SK-N-SH (cell line): ENCODE data around the gene DYNLT2B. TPM values are rescaled to one million over a fixed set of nuclear protein-coding genes. Genes with fewer than 3 reads are reported as not detected.

Experiments used
- CTCF ChIA-PET: fragments of 300-600, 350-600 bp; formaldehyde crosslinking; extraction: SDS; loops from one replicate; lab custom pipeline; 2021; lab: Yijun Ruan, JAX
- POLR2A ChIA-PET: fragments of 350-600 bp; sonication (Branson Sonifier 250); formaldehyde crosslinking; extraction: SDS; loops from one replicate; lab custom pipeline; 2020; ENCODE audit warnings: antibody characterized with exemption, inconsistent platforms; lab: Yijun Ruan, JAX
- DNase-seq: peaks from one replicate; pipeline ENCODE4 v3.0.0; 2012
- H2AFZ ChIP-seq: fragments of 200-600 bp; sonication (generic); 2 replicates; pipeline ENCODE4 v1.8.1; 2016; ENCODE audit warnings: antibody characterized with exemption, mild to moderate bottlenecking, low read depth
- H3F3A ChIP-seq: fragments of 200-600 bp; sonication (generic); replicated peaks from 2 replicates; pipeline ENCODE3; 2016; ENCODE audit warnings: antibody characterized with exemption, mild to moderate bottlenecking; ENCODE audit not compliant: insufficient read depth
- H3K27ac ChIP-seq, 2 experiments: fragments of 200-500 bp in 1 of 2; fragments of 200-600 bp in 1 of 2; sonication (Bioruptor generic) in 1 of 2; sonication (generic), shearing (Covaris generic) in 1 of 2; 2 replicates each; pipeline versions ENCODE4 v1.5.1 to v1.6.1; 2014 to 2016; ENCODE audit warnings: low read depth in 2 of 2, inconsistent platforms in 1 of 2, low read length in 1 of 2, mild to moderate bottlenecking in 1 of 2, mixed read lengths in 1 of 2
- H3K27me3 ChIP-seq: fragments of 200-600 bp; sonication (generic), shearing (Covaris generic); 2 replicates; pipeline ENCODE4 v1.6.1; 2016; ENCODE audit warnings: mixed run types; ENCODE audit not compliant: insufficient read depth
- H3K36me3 ChIP-seq, 2 experiments: fragments of 200-500 bp in 1 of 2; fragments of 200-600 bp in 1 of 2; sonication (Bioruptor generic) in 1 of 2; sonication (generic) in 1 of 2; replicated peaks in 1 of 2; 2 replicates each; pipeline versions ENCODE3 to v1.5.1; 2014 to 2016; ENCODE audit warnings: low read length in 1 of 2, mild to moderate bottlenecking in 1 of 2; ENCODE audit not compliant: insufficient read depth in 2 of 2, control insufficient read depth in 1 of 2
- H3K4me1 ChIP-seq, 2 experiments: fragments of 200-500 bp in 1 of 2; fragments of 200-600 bp in 1 of 2; sonication (Bioruptor generic) in 1 of 2; sonication (generic), shearing (Covaris generic) in 1 of 2; 2 replicates each; pipeline versions ENCODE4 v1.5.1 to v1.6.1; 2014 to 2016; ENCODE audit warnings: low read depth in 1 of 2, low read length in 1 of 2, mixed run types in 1 of 2; ENCODE audit not compliant: insufficient read depth in 2 of 2, control insufficient read depth in 1 of 2
- H3K4me2 ChIP-seq: fragments of 200-600 bp; sonication (generic), shearing (Covaris generic); 2 replicates; pipeline ENCODE4 v1.6.1; 2017; ENCODE audit warnings: mixed run types
- H3K4me3 ChIP-seq, 2 experiments: fragments of 200-500 bp in 1 of 2; fragments of 200-600 bp in 1 of 2; sonication (Bioruptor generic) in 1 of 2; sonication (generic), shearing (Covaris generic) in 1 of 2; 2 replicates each; pipeline versions ENCODE4 v1.5.1 to v1.8.1; 2014 to 2016; ENCODE audit warnings: low read depth in 2 of 2, inconsistent platforms in 1 of 2, low read length in 1 of 2, mild to moderate bottlenecking in 1 of 2, mixed read lengths in 1 of 2, moderate library complexity in 1 of 2
- H3K79me2 ChIP-seq: fragments of 200-600 bp; sonication (generic); 2 replicates; pipeline ENCODE4 v1.8.1; 2017; ENCODE audit warnings: mild to moderate bottlenecking; ENCODE audit not compliant: insufficient read depth
- H3K9ac ChIP-seq: fragments of 200-600 bp; sonication (generic); 2 replicates; pipeline ENCODE4 v1.6.1; 2017; ENCODE audit warnings: mixed run types
- H3K9me2 ChIP-seq: fragments of 200-600 bp; sonication (generic); 2 replicates; pipeline ENCODE4 v1.6.1; 2017; ENCODE audit warnings: mixed run types
- H3K9me3 ChIP-seq: fragments of 200-600 bp; sonication (generic); 2 replicates; pipeline ENCODE4 v1.6.1; 2017; ENCODE audit warnings: mixed run types, mild to moderate bottlenecking, moderate library complexity
- H4K20me1 ChIP-seq: fragments of 200-600 bp; sonication (generic); 2 replicates; pipeline ENCODE4 v1.6.1; 2017; ENCODE audit warnings: mild to moderate bottlenecking, mixed run types; ENCODE audit not compliant: insufficient read depth
- ELF1 ChIP-seq: IDR thresholded peaks from 2 replicates; pipeline ENCODE4 v1.4.0; 2012
- EP300 ChIP-seq, 2 experiments: IDR thresholded peaks; 2 replicates each; pipeline versions ENCODE4 v1.4.0 to v1.6.1; 2012; ENCODE audit warnings: borderline replicate concordance in 1 of 2, low read depth in 1 of 2, low read length in 1 of 2
- EZH2phosphoT487 ChIP-seq: fragments of 200-600 bp; sonication (generic); IDR thresholded peaks from 2 replicates; pipeline ENCODE4 v1.6.1; 2017; ENCODE audit warnings: low read depth, mixed run types, mild to moderate bottlenecking, antibody characterized with exemption, moderate library complexity, borderline replicate concordance
- FOSL2 ChIP-seq: IDR thresholded peaks from 2 replicates; pipeline ENCODE4 v1.4.0; 2012; ENCODE audit warnings: low read depth, mild to moderate bottlenecking, moderate library complexity, borderline replicate concordance
- FOXJ3 ChIP-seq: sonication (generic); formaldehyde crosslinking; IDR thresholded peaks from 2 replicates; pipeline ENCODE4 v1.5.1; 2020; ENCODE audit warnings: mild to moderate bottlenecking, missing genetic modification reagents
- GABPA ChIP-seq: IDR thresholded peaks from 2 replicates; pipeline ENCODE4 v1.4.0; 2012; ENCODE audit warnings: low read depth, mild to moderate bottlenecking
- GATA2 ChIP-seq: sonication (generic); formaldehyde crosslinking; IDR thresholded peaks from 2 replicates; pipeline ENCODE4 v1.5.0; 2020; ENCODE audit warnings: mild to moderate bottlenecking, missing genetic modification reagents
- JUND ChIP-seq: IDR thresholded peaks from 2 replicates; pipeline ENCODE4 v1.4.0; 2012
- MEF2A ChIP-seq: IDR thresholded peaks from 2 replicates; pipeline ENCODE4 v1.4.0; 2012; ENCODE audit warnings: low read depth, borderline replicate concordance
- RCOR1 ChIP-seq: fragments of 150-350 bp; IDR thresholded peaks from 2 replicates; pipeline ENCODE4 v1.6.1; 2017; ENCODE audit warnings: antibody characterized with exemption, low read length
- RXRA ChIP-seq: IDR thresholded peaks from 2 replicates; pipeline ENCODE4 v1.4.0; 2012; ENCODE audit warnings: low read depth, mild to moderate bottlenecking, borderline replicate concordance
- SIN3A ChIP-seq: IDR thresholded peaks from 2 replicates; pipeline ENCODE4 v1.6.1; 2012; ENCODE audit warnings: low read depth, mild to moderate bottlenecking, low read length, moderate library complexity, borderline replicate concordance
- TCF12 ChIP-seq: IDR thresholded peaks from 2 replicates; pipeline ENCODE4 v1.4.0; 2012
- WGBS: methylation state at CpG from one replicate; pipeline ENCODE4 v1.1.6; 2017; ENCODE audit warnings: low lambda C conversion rate; 5-methylcytosine and 5-hydroxymethylcytosine counted together
- polyA plus RNA-seq, 3 experiments: library from polyadenylated mRNA; depleted of rRNA; stranded (reverse); fragments of >200 nt; gene quantifications; 2 replicates each; pipeline ENCODE4 v1.2.3, GENCODE V29; 2012
- TF ChIP-seq, protein P1 (sequence below): fragments of 200-600 bp; sonication (generic); IDR thresholded peaks from 2 replicates; pipeline ENCODE4 v1.6.1; 2017; ENCODE audit warnings: antibody characterized with exemption, mild to moderate bottlenecking, moderate library complexity
- TF ChIP-seq, protein P2 (sequence below): fragments of 150-350 bp; IDR thresholded peaks from 2 replicates; pipeline ENCODE4 v1.6.1; 2017; ENCODE audit warnings: antibody characterized with exemption, low read length, low read depth, borderline replicate concordance
- TF ChIP-seq, protein P3 (sequence below): IDR thresholded peaks from 2 replicates; pipeline ENCODE4 v1.6.1; 2012; ENCODE audit warnings: mild to moderate bottlenecking, low read depth, low read length, moderate library complexity
- TF ChIP-seq, protein P4 (sequence below): IDR thresholded peaks from 2 replicates; pipeline ENCODE4 v1.4.0; 2012; ENCODE audit warnings: low read depth, borderline replicate concordance
- TF ChIP-seq, protein P5 (sequence below): IDR thresholded peaks from 2 replicates; pipeline ENCODE4; 2012

Gene DYNLT2B
- polyA plus RNA-seq, 1 of the 3 experiments (the other 2 are of a cell fraction) = 31.7 TPM

DNA sequence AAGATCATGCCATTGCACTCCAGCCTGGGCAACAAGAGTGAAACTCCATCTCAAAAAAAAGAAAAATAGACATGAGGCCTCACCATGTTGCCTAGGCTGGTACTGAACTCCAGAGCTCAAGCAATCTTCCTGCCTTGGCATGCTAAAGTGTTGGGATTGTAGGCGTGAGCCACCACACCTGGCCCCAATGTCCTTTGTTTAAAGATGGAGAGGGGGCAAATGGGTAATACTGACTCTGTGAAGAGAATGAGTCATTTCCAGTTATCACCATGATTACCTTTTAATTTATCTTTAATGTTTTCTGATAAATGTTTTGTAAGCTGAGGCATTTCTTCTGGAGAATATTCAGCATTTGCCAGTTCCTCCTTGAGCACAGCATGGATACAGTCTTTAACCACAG is 2.2 kb downstream of the DYNLT2B start:
- H3K4me1 ChIP-seq = no peaks in the 10 kb centered on the region; a peak in 1 of 4 replicates
- TF ChIP-seq TCF12 (no peak), RCOR1 (no peak), GABPA (no peak), MEF2A (no peak), EZH2phosphoT487 (no peak), SIN3A (no peak), GATA2 (no peak), RXRA (no peak), EP300 (IDR thresholded peaks at IDR 0.05; ENCODE audit: borderline replicate concordance in 1 of 2, low read depth in 1 of 2, low read length in 1 of 2) (no peak), ELF1 (no peak), JUND (no peak), FOSL2 (no peak), FOXJ3 (CRISPR knock-in tag) (no peak)
- TF ChIP-seq, protein P1, sequence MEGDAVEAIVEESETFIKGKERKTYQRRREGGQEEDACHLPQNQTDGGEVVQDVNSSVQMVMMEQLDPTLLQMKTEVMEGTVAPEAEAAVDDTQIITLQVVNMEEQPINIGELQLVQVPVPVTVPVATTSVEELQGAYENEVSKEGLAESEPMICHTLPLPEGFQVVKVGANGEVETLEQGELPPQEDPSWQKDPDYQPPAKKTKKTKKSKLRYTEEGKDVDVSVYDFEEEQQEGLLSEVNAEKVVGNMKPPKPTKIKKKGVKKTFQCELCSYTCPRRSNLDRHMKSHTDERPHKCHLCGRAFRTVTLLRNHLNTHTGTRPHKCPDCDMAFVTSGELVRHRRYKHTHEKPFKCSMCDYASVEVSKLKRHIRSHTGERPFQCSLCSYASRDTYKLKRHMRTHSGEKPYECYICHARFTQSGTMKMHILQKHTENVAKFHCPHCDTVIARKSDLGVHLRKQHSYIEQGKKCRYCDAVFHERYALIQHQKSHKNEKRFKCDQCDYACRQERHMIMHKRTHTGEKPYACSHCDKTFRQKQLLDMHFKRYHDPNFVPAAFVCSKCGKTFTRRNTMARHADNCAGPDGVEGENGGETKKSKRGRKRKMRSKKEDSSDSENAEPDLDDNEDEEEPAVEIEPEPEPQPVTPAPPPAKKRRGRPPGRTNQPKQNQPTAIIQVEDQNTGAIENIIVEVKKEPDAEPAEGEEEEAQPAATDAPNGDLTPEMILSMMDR = no peak
- TF ChIP-seq, protein P2, sequence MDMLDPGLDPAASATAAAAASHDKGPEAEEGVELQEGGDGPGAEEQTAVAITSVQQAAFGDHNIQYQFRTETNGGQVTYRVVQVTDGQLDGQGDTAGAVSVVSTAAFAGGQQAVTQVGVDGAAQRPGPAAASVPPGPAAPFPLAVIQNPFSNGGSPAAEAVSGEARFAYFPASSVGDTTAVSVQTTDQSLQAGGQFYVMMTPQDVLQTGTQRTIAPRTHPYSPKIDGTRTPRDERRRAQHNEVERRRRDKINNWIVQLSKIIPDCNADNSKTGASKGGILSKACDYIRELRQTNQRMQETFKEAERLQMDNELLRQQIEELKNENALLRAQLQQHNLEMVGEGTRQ = no peak
- TF ChIP-seq, protein P3, sequence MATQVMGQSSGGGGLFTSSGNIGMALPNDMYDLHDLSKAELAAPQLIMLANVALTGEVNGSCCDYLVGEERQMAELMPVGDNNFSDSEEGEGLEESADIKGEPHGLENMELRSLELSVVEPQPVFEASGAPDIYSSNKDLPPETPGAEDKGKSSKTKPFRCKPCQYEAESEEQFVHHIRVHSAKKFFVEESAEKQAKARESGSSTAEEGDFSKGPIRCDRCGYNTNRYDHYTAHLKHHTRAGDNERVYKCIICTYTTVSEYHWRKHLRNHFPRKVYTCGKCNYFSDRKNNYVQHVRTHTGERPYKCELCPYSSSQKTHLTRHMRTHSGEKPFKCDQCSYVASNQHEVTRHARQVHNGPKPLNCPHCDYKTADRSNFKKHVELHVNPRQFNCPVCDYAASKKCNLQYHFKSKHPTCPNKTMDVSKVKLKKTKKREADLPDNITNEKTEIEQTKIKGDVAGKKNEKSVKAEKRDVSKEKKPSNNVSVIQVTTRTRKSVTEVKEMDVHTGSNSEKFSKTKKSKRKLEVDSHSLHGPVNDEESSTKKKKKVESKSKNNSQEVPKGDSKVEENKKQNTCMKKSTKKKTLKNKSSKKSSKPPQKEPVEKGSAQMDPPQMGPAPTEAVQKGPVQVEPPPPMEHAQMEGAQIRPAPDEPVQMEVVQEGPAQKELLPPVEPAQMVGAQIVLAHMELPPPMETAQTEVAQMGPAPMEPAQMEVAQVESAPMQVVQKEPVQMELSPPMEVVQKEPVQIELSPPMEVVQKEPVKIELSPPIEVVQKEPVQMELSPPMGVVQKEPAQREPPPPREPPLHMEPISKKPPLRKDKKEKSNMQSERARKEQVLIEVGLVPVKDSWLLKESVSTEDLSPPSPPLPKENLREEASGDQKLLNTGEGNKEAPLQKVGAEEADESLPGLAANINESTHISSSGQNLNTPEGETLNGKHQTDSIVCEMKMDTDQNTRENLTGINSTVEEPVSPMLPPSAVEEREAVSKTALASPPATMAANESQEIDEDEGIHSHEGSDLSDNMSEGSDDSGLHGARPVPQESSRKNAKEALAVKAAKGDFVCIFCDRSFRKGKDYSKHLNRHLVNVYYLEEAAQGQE = no peak
- TF ChIP-seq, protein P4, sequence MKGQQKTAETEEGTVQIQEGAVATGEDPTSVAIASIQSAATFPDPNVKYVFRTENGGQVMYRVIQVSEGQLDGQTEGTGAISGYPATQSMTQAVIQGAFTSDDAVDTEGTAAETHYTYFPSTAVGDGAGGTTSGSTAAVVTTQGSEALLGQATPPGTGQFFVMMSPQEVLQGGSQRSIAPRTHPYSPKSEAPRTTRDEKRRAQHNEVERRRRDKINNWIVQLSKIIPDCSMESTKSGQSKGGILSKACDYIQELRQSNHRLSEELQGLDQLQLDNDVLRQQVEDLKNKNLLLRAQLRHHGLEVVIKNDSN = no peak
- TF ChIP-seq, protein P5, sequence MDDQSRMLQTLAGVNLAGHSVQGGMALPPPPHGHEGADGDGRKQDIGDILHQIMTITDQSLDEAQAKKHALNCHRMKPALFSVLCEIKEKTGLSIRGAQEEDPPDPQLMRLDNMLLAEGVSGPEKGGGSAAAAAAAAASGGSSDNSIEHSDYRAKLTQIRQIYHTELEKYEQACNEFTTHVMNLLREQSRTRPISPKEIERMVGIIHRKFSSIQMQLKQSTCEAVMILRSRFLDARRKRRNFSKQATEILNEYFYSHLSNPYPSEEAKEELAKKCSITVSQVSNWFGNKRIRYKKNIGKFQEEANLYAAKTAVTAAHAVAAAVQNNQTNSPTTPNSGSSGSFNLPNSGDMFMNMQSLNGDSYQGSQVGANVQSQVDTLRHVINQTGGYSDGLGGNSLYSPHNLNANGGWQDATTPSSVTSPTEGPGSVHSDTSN = no peak
- no peak for DNase-seq
- H3K79me2 ChIP-seq = peaks cover 15% of the 10 kb centered on the region
- H3K4me3 ChIP-seq = no peak overlapping the region
- ChIA-PET POLR2A (no interaction called here), CTCF (interaction anchor here (0.6 kb wide), 1 partner anchor 369 kb away, joined by 3 read pairs; no protein-coding TSS in a partner anchor)
- H4K20me1 ChIP-seq = no peaks in the 10 kb centered on the region
- H3K27me3 ChIP-seq = no peaks in the 10 kb centered on the region
- H3K9me3 ChIP-seq = no peaks in the 10 kb centered on the region
- 93% methylated on average over 1 of the region's 1 CpG for WGBS
- H3K9me2 ChIP-seq = no peaks in the 10 kb centered on the region
- H3K4me2 ChIP-seq = no peak overlapping the region
- H3K9ac ChIP-seq = no peak overlapping the region
- no peak overlapping the region for H2AFZ ChIP-seq
- no peak overlapping the region for H3K27ac ChIP-seq
- H3K36me3 ChIP-seq = peaks cover 0 to 4% of the 10 kb centered on the region in 2 experiments
- peaks cover 10% of the 10 kb centered on the region for H3F3A ChIP-seq
